Limb (tissue), 2 donors: ENCODE measurements around the gene NES.
"Not testable (repeated sequence)": the region's sequence is repeated elsewhere in the genome, so short reads cannot be mapped to it uniquely, and the experiment has no call there.

Experiments used
- DNase-seq, 2 donors: peaks; one replicate each; pipeline ENCODE4 v3.0.0-alpha.2; 2016; ENCODE audit errors: extremely low spot score in 2 of 2

The NES gene

GRCh38 chr1:156645666-156646065, 31.5 kb downstream of the NES start:
- DNase-seq = no peak

DNA sequence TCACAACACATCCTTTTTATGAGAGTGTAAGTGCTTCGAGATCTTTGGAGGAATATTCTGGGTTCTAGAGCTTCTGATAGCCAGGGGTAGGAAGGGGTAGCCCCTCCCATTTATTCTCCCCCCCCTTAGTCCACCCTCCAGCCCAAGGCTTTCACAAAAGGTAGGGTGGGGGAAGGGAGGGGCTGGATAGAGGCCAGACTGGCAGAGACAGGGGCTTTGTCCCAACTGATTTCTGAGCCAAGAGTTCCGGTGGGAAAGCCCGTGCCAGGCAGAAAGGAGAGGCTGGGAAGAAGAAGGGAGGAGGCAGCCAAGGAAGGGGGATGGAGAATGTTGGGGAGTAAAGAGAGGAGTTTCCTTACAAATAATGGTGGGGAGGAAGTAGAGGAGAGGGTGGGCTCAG, 32.2 kb downstream of the NES start:
- DNase-seq = no peak

GRCh38 chr1:156644640-156645039, 32.6 kb downstream of the NES start:
- no peak for DNase-seq

GRCh38 chr1:156644146-156644545, 33.1 kb downstream of the NES start:
- no peak for DNase-seq

- no peak for DNase-seq
These were observed 33.5 kb downstream of the NES start for GRCh38 chr1:156643778-156644092.

DNA sequence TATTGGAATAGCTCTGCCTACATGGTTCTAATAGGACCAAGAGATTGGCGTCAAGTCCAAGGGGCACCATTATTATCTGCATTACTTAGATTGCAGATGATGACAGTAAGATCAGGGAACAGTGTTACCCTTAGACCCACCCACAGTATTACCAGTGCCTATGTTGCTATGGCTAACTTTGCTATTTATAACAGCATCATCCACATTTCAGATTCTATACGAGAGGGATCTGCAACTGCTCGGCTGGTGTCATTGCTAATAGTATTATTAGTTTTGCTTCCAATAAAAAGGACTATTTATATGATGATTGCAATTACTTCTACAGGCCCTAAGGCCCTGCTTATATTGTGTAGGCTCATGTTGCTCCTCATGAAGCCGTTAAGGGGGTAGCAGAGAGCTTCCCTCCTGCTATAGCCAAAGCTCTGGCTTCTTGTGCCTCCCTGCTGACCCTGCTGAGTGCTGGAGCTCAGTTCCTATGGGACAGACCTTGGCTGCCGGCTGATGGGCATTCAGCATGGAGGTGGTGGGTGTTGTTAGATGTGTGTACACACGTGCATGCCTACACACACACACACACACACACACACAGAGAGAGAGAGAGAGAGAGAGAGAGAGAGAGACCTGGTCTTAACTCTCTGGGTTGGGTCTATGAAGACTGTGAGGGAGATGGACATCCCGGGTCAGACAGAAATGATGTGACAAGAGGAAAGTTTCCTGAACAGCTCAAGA, 34.0 kb downstream of the NES start:
- no peak for DNase-seq

DNA sequence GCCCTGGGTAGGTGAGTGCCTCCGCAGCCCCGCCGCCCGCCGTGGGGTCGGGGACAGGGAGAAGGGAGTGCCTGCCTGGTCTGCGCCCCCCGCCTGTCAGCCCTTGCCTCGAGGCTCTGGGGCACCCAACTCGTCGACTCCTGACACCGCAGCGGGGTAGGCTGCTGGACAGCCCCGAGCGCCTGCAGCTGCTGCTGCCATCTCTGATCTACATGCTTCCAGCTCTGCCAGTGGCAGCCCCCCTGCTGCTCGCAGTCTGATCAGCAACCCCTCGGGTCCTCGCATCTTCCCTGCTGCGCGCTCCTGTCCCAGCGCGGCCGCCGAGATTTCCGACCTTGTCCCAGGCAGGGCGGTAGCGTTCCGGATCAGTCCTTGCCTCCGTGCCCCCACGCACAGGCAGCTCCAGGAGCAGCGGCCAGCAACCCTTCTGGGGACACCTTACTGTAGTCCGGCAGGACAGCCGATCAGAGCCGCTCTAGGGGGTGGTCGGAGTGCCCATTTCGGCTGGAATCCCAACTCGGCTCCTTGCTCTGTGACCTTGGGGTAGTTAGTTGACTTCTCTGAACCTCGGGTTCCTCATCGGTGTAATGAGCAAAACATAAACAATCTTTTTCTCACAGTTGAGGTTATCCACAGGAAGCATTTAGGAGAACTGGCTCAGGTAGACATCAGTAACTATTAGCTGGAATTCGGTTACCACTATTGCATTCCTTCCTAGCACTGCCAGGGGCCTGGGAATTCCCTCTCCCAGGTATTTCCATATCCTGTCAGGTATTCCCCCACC, 34.8 kb downstream of the NES start:
- DNase-seq = no peak

DNA sequence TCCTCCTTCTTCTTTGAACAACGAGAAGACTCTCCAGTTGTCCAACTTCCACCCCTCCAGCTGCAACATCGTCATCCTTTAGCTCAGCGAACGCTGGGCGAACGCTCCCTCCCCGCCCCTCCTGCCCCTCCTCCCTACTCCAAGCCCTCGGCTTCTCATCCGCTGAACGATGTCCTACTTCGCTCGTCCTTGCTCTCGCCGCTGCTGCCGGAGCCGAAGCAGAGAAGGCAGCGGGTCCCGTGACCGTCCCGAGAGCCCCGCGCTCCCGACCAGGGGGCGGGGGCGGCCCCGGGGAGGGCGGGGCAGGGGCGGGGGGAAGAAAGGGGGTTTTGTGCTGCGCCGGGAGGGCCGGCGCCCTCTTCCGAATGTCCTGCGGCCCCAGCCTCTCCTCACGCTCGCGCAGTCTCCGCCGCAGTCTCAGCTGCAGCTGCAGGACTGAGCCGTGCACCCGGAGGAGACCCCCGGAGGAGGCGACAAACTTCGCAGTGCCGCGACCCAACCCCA, 35.4 kb downstream of the NES start, which contains the start of gene BCAN:
BCAN (plus strand) TSS at position 357 of the 504 bp plus-strand sequence. CDS start 3,938 bp downstream, outside the sequence.
- peak; percentile 54 to 73 for DNase-seq

DNA sequence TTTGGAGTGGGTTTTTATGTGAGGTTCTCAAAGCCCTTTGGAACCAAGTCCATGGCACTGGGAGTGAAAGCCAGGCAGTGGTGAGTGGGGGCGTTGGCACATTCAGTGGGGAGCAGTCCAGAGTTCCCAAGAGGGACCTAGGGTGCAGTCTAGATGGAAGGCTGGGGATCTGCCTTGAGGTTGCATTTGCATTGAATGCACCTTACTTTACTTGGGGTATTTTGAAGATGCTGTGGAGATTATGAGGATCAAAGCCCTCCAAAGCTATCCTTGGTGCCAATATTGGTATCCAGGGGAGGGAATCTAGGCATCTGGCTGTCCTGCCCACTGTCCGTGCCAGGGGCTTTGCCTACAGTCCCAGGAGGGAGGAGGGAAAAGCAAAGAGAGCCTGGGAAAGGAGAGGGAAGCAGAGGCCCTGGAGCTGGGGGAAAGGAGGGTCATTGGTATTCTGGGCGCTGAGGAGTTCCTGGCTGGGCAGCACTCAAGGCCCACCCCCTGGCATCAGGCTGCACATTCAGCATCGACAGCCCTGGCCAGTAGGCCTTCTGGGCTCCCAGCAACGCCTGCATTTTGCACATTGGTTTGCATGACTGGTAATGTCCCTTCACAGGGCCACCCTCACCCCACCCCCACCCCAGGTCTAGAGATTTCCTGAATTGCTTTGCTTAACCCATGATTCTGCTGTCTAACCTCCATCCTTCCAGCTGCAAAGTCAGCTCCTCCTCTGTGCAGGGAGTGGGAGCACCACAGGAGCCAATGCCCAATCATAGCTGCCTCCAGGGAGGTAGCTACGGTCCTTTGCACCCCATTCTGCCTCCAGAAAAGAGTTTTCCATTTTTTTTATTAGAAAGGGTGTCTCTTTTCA, 36.1 kb downstream of the NES start:
- DNase-seq = no peak

GRCh38 chr1:156639601-156640101, 37.6 kb downstream of the NES start:
- no peak for DNase-seq

DNA sequence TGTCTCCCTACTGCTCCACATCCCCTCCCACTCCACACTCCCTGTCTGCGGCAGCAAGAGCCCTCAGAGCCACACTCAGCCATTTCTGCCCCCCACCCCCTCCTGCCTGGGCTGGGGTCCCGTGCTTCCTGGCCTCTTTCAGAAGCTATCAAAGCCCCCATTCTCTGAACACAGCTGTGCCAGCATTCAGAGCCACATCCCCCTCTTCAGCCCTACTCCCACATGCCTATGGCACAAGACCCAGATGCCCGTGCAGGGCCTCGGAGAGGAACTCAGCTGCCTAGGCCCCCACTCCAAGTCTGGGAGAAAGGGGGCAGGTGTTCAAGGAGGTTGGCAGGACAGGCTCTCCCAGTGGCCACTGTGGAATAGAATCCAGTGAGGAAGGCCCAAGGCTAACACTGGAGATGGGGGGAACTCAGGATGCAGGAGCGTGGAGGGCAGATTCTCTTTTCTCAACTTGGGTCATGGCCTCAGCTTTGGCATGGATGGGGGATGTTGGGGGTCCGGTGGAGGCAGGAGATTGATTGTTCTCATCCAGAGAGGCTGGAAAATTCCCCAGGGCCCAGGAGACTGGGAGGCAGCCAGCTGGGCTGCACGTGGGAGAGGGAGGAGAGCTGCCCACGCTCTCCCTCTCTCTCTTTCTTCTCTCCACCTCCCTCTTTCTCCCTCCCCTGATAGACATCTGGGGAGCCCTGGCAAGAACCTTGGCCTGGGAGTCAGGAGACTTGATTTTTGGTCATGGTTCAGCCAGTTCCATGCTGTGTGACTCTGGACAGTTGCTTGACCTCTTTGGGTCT, 38.8 kb downstream of the NES start:
- DNase-seq = no peak

DNA sequence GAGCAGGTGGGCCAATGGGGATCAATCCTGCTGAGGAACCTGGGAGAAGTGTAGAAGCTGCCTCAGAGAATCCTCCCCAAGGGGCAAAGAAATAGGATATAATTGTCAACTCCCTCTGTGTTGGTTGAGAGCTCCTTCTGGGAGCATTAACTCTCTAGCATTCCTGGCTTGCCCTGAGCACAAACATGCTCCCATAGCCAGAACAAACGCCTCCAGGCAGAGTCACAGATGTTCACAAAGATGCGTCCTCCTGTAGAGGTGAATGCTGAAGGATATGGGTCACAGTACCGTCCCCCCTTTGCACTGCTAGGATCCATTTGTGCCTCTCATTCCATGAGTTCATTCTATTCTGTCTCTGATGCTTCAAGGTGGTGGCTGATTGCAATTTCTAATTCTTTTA, 44.9 kb downstream of the NES start:
- no peak for DNase-seq

DNA sequence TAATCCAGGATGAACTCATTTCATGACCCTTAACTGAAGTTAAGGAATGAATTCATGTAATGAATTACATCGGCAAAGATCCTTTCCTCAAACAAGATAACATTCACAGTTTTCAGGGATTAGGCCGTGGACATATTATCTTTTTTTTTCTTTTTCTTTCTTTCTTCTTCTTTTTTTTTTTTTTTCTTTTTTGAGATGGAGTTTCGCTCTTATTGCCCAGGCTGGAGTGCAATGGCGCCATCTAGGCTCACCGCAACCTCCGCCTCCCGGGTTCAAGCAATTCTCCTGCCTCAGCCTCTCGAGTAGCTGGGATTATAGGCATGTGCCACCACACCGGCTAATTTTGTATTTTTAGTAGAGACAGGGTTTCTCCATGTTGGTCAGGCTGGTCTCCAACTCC, 46.1 kb downstream of the NES start:
- DNase-seq = not testable (repeated sequence)

GRCh38 chr1:156629823-156630449, 47.3 kb downstream of the NES start:
- DNase-seq = no peak

- DNase-seq = no peak
These were observed 49.8 kb downstream of the NES start for GRCh38 chr1:156627313-156627880.

DNA sequence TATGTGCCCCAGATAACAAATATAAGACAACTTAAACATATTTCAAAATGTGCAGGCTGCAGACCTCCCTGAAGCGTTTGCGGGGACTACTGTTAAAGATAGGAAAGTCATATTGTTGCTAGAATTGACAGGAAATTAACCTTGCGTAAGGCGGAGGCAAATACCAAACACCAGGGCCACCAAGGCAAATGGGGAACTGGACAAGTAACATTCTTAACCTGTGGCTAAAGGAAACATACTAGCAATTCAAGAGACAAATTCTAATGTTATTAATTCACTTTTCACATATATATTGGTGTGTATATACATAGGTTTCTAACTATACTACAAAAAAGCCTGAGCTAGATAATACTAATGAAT, 51.1 kb downstream of the NES start:
- DNase-seq = no peak

DNA sequence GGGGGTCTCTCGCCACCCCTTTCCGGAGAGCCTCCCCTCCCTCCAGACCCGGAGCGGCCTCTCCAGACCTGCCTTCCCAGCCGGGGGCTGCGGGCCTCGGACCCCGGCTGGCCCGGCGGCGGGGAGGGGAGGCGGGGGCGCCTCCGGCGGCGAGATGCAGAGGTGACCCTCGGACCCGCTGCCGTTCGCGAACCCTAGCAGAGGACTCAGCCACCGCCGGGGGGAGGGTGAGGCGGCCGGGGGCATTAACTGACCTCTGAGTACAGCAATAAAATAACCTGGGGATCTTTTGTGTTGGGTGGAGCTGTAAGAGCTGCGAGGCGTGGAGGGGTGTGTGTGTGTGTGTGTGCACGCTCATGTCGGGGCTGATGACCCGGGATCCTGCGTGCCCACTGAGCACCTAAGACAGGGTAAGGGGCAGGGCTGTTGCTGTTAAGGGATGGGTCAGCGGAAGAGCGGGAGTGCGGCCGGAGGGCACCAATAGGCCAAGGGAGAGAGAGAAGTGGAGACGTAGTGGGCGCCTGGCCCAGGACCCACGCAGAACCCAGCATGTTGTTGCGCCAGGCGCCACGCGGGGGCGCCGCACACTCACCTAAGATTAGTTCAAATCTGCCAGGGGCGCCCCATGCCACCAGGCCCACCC, 51.6 kb downstream of the NES start:
- DNase-seq = peak; percentile 27 to 84

GRCh38 chr1:156624814-156625435, 52.3 kb downstream of the NES start:
- peak in 1 of 2 donors; percentile 50 for DNase-seq
